Parathyroid adenoma (tissue), 2 donors: ENCODE measurements around the gene SYNJ2BP.
A peak's percentile ranks its signal among the peaks of the same experiment; 100 is the strongest.
"Not testable (repeated sequence)": the region's sequence is repeated elsewhere in the genome, so short reads cannot be mapped to it uniquely, and the experiment has no call there.

Experiments
- H2AFZ ChIP-seq: fragments of 300-600 bp; sonication (generic); one replicate; pipeline ENCODE4 v1.7.0; 2017; ENCODE audit warnings: antibody characterized with exemption, mild to moderate bottlenecking
- H3K27ac ChIP-seq: fragments of 300-600 bp; sonication (generic); one replicate; pipeline ENCODE4 v1.7.0; 2017
- H3K27me3 ChIP-seq: fragments of 300-600 bp; sonication (generic); one replicate; pipeline ENCODE4 v1.7.0; 2017; ENCODE audit warnings: low read length; ENCODE audit not compliant: control insufficient read depth, insufficient read depth
- H3K36me3 ChIP-seq: fragments of 300-600 bp; sonication (generic); one replicate; pipeline ENCODE4 v1.7.0; 2017; ENCODE audit warnings: low read length; ENCODE audit not compliant: control insufficient read depth, insufficient read depth
- H3K4me1 ChIP-seq: fragments of 300-600 bp; sonication (generic); one replicate; pipeline ENCODE4 v1.7.0; 2017; ENCODE audit warnings: control low read depth
- H3K4me2 ChIP-seq: fragments of 300-600 bp; sonication (generic); one replicate; pipeline ENCODE4 v1.7.0; 2017; ENCODE audit warnings: low read length
- H3K4me3 ChIP-seq: fragments of 300-600 bp; sonication (generic); one replicate; pipeline ENCODE4 v1.7.0; 2017; ENCODE audit warnings: low read depth, low read length
- H3K79me2 ChIP-seq: fragments of 300-600 bp; sonication (generic); one replicate; pipeline ENCODE4 v1.7.0; 2017; ENCODE audit warnings: control low read depth
- H3K9ac ChIP-seq: fragments of 300-600 bp; sonication (generic); one replicate; pipeline ENCODE4 v1.7.0; 2017; ENCODE audit warnings: mild to moderate bottlenecking
- H3K9me3 ChIP-seq: fragments of 300-600 bp; sonication (generic); one replicate; pipeline ENCODE4 v1.7.0; 2017; ENCODE audit warnings: low read length; ENCODE audit not compliant: control insufficient read depth
- TF ChIP-seq, protein P1 (sequence below): fragments of 300-600 bp; sonication (generic); IDR thresholded peaks from one replicate; pipeline ENCODE4 v1.7.0; 2017; ENCODE audit warnings: antibody characterized with exemption, mild to moderate bottlenecking
- donor health status: primary hyperparathyroidism.

The SYNJ2BP gene

DNA sequence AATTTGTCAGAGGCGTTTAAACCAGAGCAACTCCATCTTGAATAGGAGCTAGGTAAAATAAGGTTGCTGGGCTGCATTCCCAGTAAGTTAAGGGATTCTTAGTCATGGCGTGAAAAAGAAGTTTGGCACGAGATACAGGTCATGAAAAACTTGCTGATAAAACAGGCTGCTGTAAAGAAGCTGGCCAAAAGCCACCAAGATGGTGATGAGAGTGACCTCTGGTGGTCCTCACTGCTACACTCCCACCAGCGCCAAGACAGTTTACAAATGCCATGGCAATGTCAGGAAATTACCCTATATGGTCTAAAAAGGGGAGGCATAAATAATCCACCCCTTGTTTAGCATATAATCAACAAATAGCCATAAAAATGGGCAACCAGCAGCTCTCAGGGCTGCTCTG lies 13.6 kb downstream of the SYNJ2BP start:
- TF ChIP-seq, protein P1, sequence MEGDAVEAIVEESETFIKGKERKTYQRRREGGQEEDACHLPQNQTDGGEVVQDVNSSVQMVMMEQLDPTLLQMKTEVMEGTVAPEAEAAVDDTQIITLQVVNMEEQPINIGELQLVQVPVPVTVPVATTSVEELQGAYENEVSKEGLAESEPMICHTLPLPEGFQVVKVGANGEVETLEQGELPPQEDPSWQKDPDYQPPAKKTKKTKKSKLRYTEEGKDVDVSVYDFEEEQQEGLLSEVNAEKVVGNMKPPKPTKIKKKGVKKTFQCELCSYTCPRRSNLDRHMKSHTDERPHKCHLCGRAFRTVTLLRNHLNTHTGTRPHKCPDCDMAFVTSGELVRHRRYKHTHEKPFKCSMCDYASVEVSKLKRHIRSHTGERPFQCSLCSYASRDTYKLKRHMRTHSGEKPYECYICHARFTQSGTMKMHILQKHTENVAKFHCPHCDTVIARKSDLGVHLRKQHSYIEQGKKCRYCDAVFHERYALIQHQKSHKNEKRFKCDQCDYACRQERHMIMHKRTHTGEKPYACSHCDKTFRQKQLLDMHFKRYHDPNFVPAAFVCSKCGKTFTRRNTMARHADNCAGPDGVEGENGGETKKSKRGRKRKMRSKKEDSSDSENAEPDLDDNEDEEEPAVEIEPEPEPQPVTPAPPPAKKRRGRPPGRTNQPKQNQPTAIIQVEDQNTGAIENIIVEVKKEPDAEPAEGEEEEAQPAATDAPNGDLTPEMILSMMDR = peak; percentile 39
- peaks cover 27% of the 10 kb centered on the region for H3K79me2 ChIP-seq
- H3K4me2 ChIP-seq = not testable (repeated sequence)

DNA sequence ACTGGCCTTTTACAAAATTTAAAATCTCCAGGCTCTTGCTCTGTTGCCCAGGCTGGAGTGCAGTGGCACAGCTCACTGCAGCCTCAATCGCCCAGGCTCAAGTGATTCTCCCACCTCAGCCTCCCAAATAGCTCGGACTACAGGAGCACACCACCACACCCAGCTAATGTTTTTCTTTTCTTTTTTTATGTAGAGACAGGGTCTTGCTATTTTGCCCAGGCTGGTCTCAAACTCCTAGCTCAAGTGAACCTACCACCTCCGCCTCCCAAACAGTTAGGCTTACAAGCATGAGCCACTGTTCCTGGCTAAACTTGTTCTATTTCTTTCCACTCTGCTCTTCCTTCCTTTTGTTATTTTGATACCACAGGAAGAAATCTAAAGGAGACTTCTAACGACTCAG lies 15.2 kb downstream of the SYNJ2BP start:
- TF ChIP-seq, protein P1 = no peak
- H3K4me1 ChIP-seq = peaks cover 6% of the 10 kb centered on the region
- H3K79me2 ChIP-seq = peaks cover 31% of the 10 kb centered on the region
- H2AFZ ChIP-seq = no peak overlapping the region
- no peak overlapping the region for H3K27ac ChIP-seq
- no peak overlapping the region for H3K9ac ChIP-seq
- H3K36me3 ChIP-seq = no peaks in the 10 kb centered on the region
- H3K4me3 ChIP-seq = no peak overlapping the region
- no peaks in the 10 kb centered on the region for H3K9me3 ChIP-seq
- no peaks in the 10 kb centered on the region for H3K27me3 ChIP-seq
- no peak overlapping the region for H3K4me2 ChIP-seq

More for the DNA sequence above, 13.6 kb downstream of the SYNJ2BP start:
- not testable (repeated sequence) for H3K9ac ChIP-seq, H2AFZ ChIP-seq, H3K9me3 ChIP-seq, H3K4me3 ChIP-seq, H3K4me1 ChIP-seq, H3K27ac ChIP-seq, H3K36me3 ChIP-seq, H3K27me3 ChIP-seq

DNA sequence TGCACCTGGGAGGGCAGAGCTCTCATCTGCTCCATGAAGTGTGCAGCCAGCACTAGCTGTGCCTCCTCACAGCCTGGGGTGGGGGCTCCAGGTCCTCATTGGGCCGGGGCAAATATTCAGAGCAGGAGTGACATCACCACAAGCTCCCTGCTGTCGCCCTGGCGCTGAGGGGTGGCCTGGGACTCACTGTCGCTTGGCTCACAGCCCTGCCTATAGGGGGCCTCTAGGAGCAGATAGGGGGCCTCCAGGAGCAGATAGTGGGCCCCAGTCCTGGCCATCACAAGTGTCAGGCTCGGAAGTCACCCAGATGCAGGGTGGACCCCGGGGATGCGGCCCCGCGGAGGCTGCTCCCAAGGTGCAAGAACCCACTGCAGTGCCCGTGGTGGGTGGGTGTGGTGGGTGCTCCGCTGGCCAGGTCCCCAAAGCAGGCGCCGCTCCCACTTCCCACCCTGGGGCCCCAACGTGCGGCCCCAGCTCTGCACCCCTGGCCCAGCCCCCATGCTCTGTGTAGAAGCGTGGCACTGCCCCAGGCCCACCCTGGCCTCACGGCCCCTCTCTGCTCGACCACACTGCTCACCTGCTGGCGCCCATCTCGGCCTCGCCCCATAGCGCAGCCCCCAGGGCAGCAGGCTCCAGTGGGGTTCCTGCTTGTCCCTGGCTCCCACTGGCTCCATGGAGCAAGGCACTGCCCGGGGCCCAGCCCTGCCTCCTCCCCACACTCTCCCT lies 18.0 kb downstream of the SYNJ2BP start:
- Histone ChIP-seq H3K36me3 (no peaks in the 10 kb centered on the region), H3K9ac (no peak overlapping the region), H3K4me1 (peaks cover 6% of the 10 kb centered on the region), H3K4me3 (no peak overlapping the region), H3K27ac (no peak overlapping the region), H3K4me2 (no peak overlapping the region), H3K79me2 (peaks cover 35% of the 10 kb centered on the region), H3K27me3 (no peaks in the 10 kb centered on the region), H3K9me3 (no peaks in the 10 kb centered on the region), H2AFZ (no peak overlapping the region)
- TF ChIP-seq, protein P1 = no peak

DNA sequence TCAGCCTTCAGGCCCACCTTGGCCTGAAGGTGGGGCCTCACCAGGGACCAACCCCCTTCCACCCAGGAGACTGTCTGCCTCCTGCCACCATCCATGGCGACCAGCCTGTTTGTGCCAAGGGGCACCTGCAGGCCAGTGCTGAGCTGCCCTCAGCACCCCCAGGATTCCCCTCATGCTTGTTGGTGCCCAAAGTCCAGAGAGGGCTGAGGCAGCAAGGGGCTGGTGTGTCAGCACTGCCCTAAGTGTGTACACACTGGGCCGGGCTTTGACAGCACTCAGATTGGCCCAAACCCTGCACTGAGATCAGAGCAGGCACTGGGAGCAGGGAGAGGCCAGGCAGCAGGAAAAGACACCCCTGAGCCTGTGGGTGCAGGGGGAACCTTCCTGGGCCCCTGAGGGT lies 18.6 kb downstream of the SYNJ2BP start:
- H3K9ac ChIP-seq = no peak overlapping the region
- TF ChIP-seq, protein P1 = no peak

DNA sequence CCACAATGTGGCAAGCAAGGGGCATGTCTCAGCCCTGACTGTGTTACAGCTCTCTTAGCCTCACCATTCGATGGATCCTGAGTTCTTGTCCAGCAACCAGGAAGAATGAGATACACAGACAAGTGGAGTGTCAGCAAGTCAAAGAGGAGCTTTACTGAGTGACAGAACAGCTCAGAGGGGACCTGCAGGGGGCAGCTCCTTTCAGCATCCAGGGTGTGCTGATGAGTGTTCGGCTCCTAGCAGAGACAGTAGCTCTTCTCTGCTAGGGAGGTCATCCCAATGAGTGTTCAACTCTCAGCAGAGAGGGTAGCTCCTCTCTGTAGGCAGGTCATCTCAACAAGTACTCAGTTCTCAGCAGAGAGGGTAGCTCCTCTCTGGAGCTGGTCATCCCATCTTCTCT lies 19.1 kb downstream of the SYNJ2BP start:
- Histone ChIP-seq H3K27ac (no peak overlapping the region), H3K36me3 (no peaks in the 10 kb centered on the region), H3K27me3 (no peaks in the 10 kb centered on the region), H2AFZ (no peak overlapping the region), H3K9me3 (no peaks in the 10 kb centered on the region), H3K4me1 (no peaks in the 10 kb centered on the region), H3K4me2 (no peak overlapping the region), H3K79me2 (peaks cover 44% of the 10 kb centered on the region), H3K4me3 (no peak overlapping the region), H3K9ac (no peak overlapping the region)
- TF ChIP-seq, protein P1 = no peak

More for the DNA sequence above, 18.6 kb downstream of the SYNJ2BP start:
- Histone ChIP-seq H3K4me3 (no peak overlapping the region), H3K4me2 (no peak overlapping the region), H2AFZ (no peak overlapping the region), H3K36me3 (no peaks in the 10 kb centered on the region), H3K4me1 (peaks cover 4% of the 10 kb centered on the region), H3K9me3 (no peaks in the 10 kb centered on the region), H3K79me2 (peaks cover 38% of the 10 kb centered on the region), H3K27ac (no peak overlapping the region), H3K27me3 (no peaks in the 10 kb centered on the region)
